ENCODE measurements around the gene TNS3.

TNS3 gene

GRCh38 chr7:47516985-47517600 is 64.8 kb downstream of the TNS3 start:
- Histone ChIP-seq H3K27me3 (ENCODE audit: control insufficient read depth, low read length) (no peaks in the 10 kb centered on the region), H3K27ac (ENCODE audit: low read depth, low read length) (no peak overlapping the region), H3K9me3 (ENCODE audit: control insufficient read depth, insufficient read depth, low read length) (no peaks in the 10 kb centered on the region), H3K36me3 (ENCODE audit: control insufficient read depth, low read length) (no peaks in the 10 kb centered on the region), H3K9me2 (replicated peaks; ENCODE audit: control insufficient read depth, low read length) (no peaks in the 10 kb centered on the region), H3K79me2 (ENCODE audit: control insufficient read depth, low read length) (no peaks in the 10 kb centered on the region), H3K4me3 (ENCODE audit: low read length) (no peak overlapping the region), H3F3A (ENCODE audit: control insufficient read depth, insufficient read depth) (no peaks in the 10 kb centered on the region), H3K4me2 (ENCODE audit: low read length) (no peak overlapping the region), H4K20me1 (ENCODE audit: control insufficient read depth, insufficient read depth, low read depth, low read length) (no peaks in the 10 kb centered on the region), H3K4me1 (ENCODE audit: control insufficient read depth, low read length) (no peaks in the 10 kb centered on the region)
- TF ChIP-seq, protein P1, sequence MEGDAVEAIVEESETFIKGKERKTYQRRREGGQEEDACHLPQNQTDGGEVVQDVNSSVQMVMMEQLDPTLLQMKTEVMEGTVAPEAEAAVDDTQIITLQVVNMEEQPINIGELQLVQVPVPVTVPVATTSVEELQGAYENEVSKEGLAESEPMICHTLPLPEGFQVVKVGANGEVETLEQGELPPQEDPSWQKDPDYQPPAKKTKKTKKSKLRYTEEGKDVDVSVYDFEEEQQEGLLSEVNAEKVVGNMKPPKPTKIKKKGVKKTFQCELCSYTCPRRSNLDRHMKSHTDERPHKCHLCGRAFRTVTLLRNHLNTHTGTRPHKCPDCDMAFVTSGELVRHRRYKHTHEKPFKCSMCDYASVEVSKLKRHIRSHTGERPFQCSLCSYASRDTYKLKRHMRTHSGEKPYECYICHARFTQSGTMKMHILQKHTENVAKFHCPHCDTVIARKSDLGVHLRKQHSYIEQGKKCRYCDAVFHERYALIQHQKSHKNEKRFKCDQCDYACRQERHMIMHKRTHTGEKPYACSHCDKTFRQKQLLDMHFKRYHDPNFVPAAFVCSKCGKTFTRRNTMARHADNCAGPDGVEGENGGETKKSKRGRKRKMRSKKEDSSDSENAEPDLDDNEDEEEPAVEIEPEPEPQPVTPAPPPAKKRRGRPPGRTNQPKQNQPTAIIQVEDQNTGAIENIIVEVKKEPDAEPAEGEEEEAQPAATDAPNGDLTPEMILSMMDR (IDR thresholded peaks at IDR 0.05; ENCODE audit: low read depth, low read length, poor library complexity, severe bottlenecking), result no peak
- TF ChIP-seq EZH2phosphoT487 (IDR thresholded peaks at IDR 0.05; ENCODE audit: borderline replicate concordance, low read length), result no peak

- no peaks in the 10 kb centered on the region for H3K79me2 ChIP-seq (ENCODE audit: control insufficient read depth, low read length)
Observed at GRCh38 chr7:47516386-47516785, 65.5 kb downstream of the TNS3 start.

GRCh38 chr7:47515305-47515834 is 66.5 kb downstream of the TNS3 start:
- TF ChIP-seq EZH2phosphoT487 (IDR thresholded peaks at IDR 0.05; ENCODE audit: borderline replicate concordance, low read length), result no peak
- TF ChIP-seq, protein P1 (IDR thresholded peaks at IDR 0.05; ENCODE audit: low read depth, low read length, poor library complexity, severe bottlenecking), result no peak
- Histone ChIP-seq H3K4me3 (ENCODE audit: low read length) (no peak overlapping the region), H3K9me3 (ENCODE audit: control insufficient read depth, insufficient read depth, low read length) (no peaks in the 10 kb centered on the region), H3K9me2 (replicated peaks; ENCODE audit: control insufficient read depth, low read length) (no peaks in the 10 kb centered on the region), H3F3A (ENCODE audit: control insufficient read depth, insufficient read depth) (no peaks in the 10 kb centered on the region), H3K36me3 (ENCODE audit: control insufficient read depth, low read length) (no peaks in the 10 kb centered on the region), H3K4me2 (ENCODE audit: low read length) (no peak overlapping the region), H3K27ac (ENCODE audit: low read depth, low read length) (no peak overlapping the region), H3K27me3 (ENCODE audit: control insufficient read depth, low read length) (no peaks in the 10 kb centered on the region), H4K20me1 (ENCODE audit: control insufficient read depth, insufficient read depth, low read depth, low read length) (no peaks in the 10 kb centered on the region), H3K4me1 (ENCODE audit: control insufficient read depth, low read length) (no peaks in the 10 kb centered on the region), H3K79me2 (ENCODE audit: control insufficient read depth, low read length) (no peaks in the 10 kb centered on the region)

More at GRCh38 chr7:47516386-47516785, 65.5 kb downstream of the TNS3 start:
- H4K20me1 ChIP-seq (ENCODE audit: control insufficient read depth, insufficient read depth, low read depth, low read length), result no peaks in the 10 kb centered on the region
- no peaks in the 10 kb centered on the region for H3K9me3 ChIP-seq (ENCODE audit: control insufficient read depth, insufficient read depth, low read length)
- H3K4me1 ChIP-seq (ENCODE audit: control insufficient read depth, low read length), result no peaks in the 10 kb centered on the region
- no peaks in the 10 kb centered on the region for H3K27me3 ChIP-seq (ENCODE audit: control insufficient read depth, low read length)
- H3K4me2 ChIP-seq (ENCODE audit: low read length), result no peak overlapping the region
- H3F3A ChIP-seq (ENCODE audit: control insufficient read depth, insufficient read depth), result no peaks in the 10 kb centered on the region
- no peak overlapping the region for H3K27ac ChIP-seq (ENCODE audit: low read depth, low read length)
- no peak for TF ChIP-seq EZH2phosphoT487 (IDR thresholded peaks at IDR 0.05; ENCODE audit: borderline replicate concordance, low read length)
- TF ChIP-seq, protein P1 (IDR thresholded peaks at IDR 0.05; ENCODE audit: low read depth, low read length, poor library complexity, severe bottlenecking), result no peak
- no peaks in the 10 kb centered on the region for H3K9me2 ChIP-seq (replicated peaks; ENCODE audit: control insufficient read depth, low read length)
- H3K36me3 ChIP-seq (ENCODE audit: control insufficient read depth, low read length), result no peaks in the 10 kb centered on the region
- H3K4me3 ChIP-seq (ENCODE audit: low read length), result no peak overlapping the region

Data from DOHH2 (cell line).